SIG-M5 (cell line): Measurements from ENCODE around the gene GATA2.

ENCODE experiments used
- DNase-seq: peaks from one replicate; lab custom pipeline; 2025; lab: John Stamatoyannopoulos, UW

Gene GATA2

GRCh38 chr3:128487813-128488635 is 5.0 kb downstream of the GATA2 start:
- no peak for DNase-seq

DNA sequence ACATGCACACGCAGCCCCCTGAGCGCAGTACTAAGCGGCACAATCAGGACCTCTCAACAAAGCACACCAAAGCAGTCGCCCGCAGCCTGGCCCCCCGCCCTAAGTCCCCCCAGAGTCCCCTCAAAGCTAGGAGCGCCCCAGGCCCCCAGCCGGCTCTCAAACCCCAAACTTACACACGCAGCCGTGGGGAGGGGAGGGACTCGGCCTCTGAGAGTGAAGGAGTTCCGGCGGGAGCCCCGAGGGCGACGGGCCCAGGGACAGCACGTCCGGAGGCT is 5.5 kb downstream of the GATA2 start:
- DNase-seq, result no peak

- DNase-seq, result no peak
Observed at GRCh38 chr3:128486681-128487537, 6.1 kb downstream of the GATA2 start.

DNA sequence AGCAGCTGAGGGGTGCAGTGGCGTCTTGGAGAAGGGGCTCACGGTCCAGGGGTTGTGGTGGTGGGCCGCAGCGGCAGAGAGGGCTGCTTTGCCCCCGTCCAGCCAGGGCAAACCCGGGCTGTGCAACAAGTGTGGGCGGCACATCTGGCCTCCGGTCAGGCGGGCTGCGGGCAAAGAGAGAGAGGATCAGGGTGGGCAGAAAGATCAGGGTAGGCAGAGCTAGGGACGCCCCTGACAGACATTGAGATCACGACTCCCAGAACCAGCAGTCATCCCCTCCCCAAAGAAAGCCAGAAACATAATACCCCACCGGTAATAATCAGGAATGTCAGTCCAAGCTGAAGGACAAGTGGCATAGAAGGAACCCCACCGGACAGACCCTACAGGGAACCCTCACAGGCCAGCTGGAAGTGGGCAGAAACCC is 6.8 kb downstream of the GATA2 start:
- DNase-seq, result no peak

DNA sequence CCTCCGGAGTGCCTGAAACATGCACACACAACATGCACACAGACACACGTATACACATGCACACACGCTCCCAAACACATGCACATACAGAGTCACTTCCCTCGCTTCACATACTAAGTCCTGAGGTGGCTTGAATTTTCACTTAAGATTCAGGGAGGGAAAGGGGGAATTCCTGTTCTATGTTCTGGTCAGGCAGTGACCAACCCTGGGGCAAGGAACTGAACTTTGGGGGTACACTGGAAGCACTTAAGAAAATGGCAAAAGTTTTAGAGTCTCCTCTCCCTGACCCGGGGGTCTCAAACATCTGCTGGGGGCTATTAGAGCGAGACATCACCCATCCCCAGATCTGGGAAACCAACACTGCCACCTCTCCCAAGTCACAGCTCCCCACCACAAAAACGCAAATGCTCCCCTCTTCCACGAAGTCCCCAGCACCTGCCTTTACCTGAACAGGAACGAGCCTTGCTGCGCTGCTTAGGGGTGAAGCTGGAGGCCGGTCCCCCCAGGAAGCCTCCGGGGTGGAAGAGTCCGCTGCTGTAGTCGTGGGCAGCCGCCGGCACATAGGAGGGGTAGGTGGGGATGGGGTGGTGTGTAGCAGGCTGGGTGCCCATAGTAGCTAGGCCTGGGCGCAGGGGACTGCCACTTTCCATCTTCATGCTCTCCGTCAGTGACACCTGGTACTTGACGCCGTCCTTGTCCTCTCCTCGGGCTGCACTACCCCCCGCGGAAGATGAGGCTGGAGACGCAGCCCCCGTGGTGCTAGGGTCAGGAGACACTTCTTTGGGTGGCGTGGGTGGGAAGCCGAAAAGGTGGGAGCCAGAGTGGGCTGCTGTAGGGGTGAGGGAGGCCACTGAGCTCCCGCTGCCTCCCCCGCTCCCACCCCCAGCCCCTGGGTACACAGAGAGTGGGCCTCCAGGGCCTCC is 7.5 kb downstream of the GATA2 start:
- no peak for DNase-seq

DNA sequence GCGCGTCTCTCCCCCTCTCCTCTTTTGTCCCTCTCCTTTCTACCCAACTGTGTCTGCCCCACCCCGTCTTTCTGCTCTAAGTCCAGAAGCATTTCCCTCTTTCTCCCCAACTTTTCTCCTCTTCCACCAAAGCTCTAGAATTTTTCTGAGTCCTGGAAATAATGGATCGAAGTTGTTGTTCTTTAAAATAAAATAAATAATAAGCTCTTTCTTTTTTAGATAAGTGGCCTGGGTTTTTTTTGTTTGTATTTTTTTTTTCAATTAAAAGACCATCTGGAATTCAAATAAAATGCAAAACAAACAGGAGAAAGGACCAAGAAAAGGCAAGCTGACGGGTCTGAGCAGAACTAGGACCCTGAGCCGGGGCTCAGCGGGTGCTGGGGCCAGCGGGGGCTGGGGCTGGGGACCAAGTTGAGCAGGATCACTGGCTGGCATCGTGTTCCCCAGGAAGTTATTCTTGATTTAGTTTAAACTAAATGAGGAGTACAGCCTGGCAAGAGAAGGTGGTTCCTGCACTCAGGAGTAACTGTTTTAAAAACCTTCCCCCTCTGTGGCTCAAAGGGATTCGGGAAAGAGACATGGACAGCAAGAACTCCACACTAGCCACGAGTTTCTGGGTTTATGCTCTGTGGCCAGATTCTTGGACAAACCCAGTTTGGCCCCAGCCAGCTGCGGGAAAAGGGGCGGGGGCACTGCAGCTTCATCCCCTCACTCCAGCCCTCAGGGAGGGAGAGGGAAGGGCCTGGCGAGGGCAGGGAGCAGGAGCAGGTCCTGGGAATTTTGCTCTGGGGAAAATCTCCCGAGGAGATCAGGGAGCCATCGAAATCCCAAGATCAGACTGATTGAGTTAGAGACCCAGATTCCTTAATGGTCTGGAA is 8.4 kb downstream of the GATA2 start:
- DNase-seq, result no peak

DNA sequence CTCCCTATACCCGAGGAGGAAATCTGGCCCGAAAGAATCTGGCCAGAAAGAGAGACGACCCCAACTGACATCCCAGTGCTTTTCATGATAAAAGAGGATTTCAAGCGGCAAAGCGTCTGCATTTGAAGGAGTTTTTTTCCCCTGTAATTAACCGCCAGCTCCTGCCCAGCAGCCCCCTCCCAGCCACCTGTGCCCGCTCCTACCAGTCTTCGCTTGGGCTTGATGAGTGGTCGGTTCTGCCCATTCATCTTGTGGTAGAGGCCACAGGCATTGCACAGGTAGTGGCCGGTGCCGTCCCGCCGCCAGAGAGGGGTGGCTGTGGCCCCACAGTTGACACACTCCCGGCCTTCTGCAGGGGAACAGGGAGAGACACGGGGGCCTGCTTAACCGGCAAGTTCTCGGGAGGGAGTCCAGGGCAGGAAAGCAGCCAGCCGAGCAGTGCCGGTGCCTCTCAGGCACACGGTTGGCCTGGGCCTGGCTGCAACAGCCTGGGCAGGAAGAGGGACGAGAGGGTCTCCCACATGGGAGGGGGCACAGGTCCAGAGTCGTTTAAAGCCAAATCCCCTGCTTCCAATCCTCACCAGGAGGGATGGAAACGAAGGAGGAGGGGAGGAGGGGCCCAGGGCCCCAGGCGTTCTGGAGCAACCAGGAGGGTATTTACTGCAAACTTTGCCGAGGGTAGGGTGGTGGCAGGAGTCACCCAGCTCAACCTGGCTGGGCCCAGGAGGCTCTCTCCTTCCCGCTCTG is 9.2 kb downstream of the GATA2 start:
- no peak for DNase-seq

GRCh38 chr3:128482666-128483656 is 10.0 kb downstream of the GATA2 start:
- DNase-seq, result no peak

- DNase-seq, result no peak
Observed at GRCh38 chr3:128482175-128482574, 10.8 kb downstream of the GATA2 start.

- DNase-seq, result no peak
Observed at GRCh38 chr3:128481438-128481942, 11.5 kb downstream of the GATA2 start.

- no peak for DNase-seq
Observed at GRCh38 chr3:128480717-128481437, 12.1 kb downstream of the GATA2 start.

DNA sequence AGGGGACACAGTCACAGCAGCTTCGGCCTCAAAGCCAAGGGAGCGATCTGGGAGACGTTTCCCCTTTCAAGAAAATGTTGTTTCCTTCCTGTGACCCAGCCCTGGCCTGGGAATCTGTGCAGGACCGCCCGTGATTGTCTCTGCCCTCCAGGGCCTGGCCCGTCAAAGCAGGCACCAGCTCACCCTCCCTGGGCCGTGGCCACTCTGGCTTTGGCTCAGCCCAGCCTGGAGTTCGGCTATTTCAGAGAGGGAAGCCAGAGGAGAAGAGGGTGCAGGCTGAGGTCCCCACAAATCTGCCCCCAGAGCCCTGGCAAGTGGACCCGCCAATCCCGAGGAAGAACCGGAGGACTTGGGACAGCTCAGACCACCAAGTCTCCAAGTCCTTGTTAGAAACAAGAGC is 12.7 kb downstream of the GATA2 start:
- DNase-seq, result no peak

GRCh38 chr3:128479558-128480086 is 13.4 kb downstream of the GATA2 start:
- DNase-seq, result no peak

DNA sequence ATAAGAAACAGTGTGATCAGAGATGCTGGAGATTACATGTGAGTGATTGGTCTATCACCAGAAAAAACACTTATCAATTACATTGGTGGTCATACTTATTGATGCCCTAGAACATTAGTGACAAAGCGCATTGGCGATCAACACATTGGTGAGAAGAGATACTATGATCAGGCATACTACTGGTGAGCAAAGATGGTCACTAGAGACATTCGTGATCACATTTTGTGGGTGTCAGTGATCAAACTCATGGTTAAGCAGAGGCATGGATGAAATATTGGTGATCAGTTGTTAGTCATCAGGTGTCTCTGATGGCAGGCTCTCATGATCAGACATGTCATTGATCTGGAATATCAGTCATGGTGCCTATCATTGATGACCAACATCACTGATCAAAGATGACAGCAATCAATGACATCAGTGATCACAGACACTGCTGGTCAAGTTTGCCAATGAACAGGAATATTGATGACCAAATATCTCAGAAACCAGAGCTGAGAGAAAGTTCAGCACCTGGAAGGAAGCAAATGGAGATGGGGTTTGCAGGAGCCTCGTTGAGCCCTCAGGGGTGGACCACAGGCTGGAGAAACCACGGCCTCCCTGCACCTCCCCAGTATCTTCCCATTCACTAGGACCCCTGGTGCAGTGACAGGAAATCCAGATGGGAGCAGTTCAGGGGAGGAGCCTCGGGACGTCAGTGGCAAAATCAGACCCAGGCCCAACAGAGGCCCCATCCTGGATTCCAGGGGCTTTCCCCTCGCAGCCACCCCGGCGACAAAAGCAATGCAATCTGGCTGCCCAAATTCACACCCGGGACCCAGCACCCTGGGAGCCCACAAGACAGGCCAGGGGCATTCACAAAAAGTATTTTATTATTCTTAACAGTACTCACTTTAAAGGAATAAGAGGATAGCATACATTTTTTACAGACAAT is 14.2 kb downstream of the GATA2 start:
- DNase-seq, result no peak

DNA sequence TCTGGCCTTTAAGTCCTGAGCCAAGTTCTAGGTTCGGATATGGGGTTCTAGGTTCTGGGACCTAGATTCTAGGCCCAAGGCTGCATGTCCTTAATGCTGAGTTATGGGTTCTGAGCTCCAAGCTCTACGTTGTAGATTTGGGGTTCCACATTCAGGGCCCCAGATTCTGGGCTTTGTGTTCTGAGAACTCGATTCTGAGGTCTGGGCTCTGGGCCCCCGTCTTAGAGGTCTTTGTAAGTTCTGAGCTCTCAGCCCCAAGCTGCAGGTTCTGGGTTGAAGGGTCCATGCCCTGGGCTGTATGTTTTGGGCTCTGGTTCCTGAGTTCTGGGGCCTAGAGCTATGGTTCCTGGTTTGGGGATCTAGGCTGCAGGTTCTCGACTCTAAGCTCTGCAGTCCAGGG is 16.3 kb downstream of the GATA2 start:
- DNase-seq, result no peak

DNA sequence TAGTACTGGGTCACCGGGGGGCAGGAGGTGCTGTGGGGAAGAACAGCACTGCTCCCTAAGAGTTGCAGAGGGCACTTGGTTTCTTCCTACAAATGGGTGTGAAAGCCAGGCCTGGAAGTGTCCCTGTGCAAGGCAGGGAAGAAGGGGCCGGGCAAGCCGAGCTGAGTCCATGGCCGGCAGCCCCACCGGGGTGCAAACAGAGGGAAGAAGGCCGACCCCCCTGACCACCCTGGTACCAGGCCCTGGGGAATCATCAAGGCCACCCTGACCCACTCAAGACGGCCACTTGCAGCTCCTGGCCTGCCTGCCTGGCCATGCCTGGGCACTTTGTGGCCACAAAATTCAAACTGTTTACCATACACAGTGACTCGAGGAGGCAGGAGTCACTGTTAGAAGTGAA is 17.6 kb downstream of the GATA2 start:
- no peak for DNase-seq

- no peak for DNase-seq
Observed at GRCh38 chr3:128473737-128474136, 19.3 kb downstream of the GATA2 start.
